Neural crest cell (in vitro differentiated cells): ENCODE data around the gene CDC14A. TPM values are rescaled to one million over a fixed set of nuclear protein-coding genes. Genes with fewer than 3 reads are reported as not detected.

Experiments used
- DNase-seq: peaks from one replicate; pipeline ENCODE4 v3.0.0; 2021; ENCODE audit warnings: low read depth, mixed read lengths, low spot score
- H3K27ac Mint-ChIP-seq: one replicate; pipeline ENCODE4 v1.8.0; 2021; ENCODE audit warnings: mild to moderate bottlenecking, mixed read lengths; ENCODE audit not compliant: unreplicated experiment
- H3K27me3 Mint-ChIP-seq: 2 replicates; pipeline ENCODE4 v1.8.0; 2021; ENCODE audit warnings: low read depth, mild to moderate bottlenecking, mixed read lengths
- H3K36me3 Mint-ChIP-seq: 2 replicates; pipeline ENCODE4 v1.8.0; 2021; ENCODE audit warnings: low read depth, mild to moderate bottlenecking, mixed read lengths
- H3K4me1 Mint-ChIP-seq: 2 replicates; pipeline ENCODE4 v1.8.0; 2021; ENCODE audit warnings: mixed read lengths
- H3K4me3 Mint-ChIP-seq: one replicate; pipeline ENCODE4 v1.8.0; 2021; ENCODE audit warnings: mild to moderate bottlenecking, mixed read lengths
- H3K9me3 Mint-ChIP-seq: 2 replicates; pipeline ENCODE4 v1.8.0; 2021; ENCODE audit warnings: mixed read lengths
- total RNA-seq: library from RNA; stranded (reverse); gene quantifications from 2 replicates; pipeline ENCODE4 v1.2.1, GENCODE V29; 2021
- TF ChIP-seq, protein P1 (sequence below): fragments of 200-600 bp; sonication (generic); conservative IDR thresholded peaks from 2 replicates; pipeline ENCODE4 v1.5.0; 2021; ENCODE audit warnings: antibody characterized with exemption, mild to moderate bottlenecking

Gene CDC14A
- total RNA-seq, 1 donor from 2014 or later, result 15.7 TPM

- no peak overlapping the region for H3K27ac Mint-ChIP-seq
- no peak for DNase-seq
- peaks cover 3% of the 10 kb centered on the region for H3K27me3 Mint-ChIP-seq
- TF ChIP-seq, protein P1, sequence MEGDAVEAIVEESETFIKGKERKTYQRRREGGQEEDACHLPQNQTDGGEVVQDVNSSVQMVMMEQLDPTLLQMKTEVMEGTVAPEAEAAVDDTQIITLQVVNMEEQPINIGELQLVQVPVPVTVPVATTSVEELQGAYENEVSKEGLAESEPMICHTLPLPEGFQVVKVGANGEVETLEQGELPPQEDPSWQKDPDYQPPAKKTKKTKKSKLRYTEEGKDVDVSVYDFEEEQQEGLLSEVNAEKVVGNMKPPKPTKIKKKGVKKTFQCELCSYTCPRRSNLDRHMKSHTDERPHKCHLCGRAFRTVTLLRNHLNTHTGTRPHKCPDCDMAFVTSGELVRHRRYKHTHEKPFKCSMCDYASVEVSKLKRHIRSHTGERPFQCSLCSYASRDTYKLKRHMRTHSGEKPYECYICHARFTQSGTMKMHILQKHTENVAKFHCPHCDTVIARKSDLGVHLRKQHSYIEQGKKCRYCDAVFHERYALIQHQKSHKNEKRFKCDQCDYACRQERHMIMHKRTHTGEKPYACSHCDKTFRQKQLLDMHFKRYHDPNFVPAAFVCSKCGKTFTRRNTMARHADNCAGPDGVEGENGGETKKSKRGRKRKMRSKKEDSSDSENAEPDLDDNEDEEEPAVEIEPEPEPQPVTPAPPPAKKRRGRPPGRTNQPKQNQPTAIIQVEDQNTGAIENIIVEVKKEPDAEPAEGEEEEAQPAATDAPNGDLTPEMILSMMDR, result no peak
- no peaks in the 10 kb centered on the region for H3K36me3 Mint-ChIP-seq
- H3K4me3 Mint-ChIP-seq, result no peak overlapping the region
- no peaks in the 10 kb centered on the region for H3K4me1 Mint-ChIP-seq
- H3K9me3 Mint-ChIP-seq, result peaks cover 3% of the 10 kb centered on the region
Observed at GRCh38 chr1:100528871-100529270, 176.6 kb downstream of the CDC14A start.

DNA sequence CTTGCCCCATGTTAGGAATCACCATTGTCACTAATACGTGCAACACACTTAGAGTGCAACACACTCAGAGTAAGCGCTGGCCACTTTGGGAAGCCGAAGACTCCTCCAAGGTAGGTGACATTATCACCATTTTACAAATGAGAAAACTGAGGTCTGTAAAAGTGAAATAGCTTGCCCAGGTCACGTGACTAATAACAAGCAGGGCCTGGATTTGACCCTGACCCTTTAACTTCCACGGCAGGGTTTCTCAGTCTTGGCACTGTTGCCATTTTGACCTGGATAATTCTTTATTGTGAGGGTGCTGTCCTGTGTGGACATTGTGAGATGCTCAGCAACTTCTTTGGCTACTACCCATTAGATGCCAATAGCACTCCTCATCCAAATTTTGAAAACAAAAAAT lies 177.8 kb downstream of the CDC14A start:
- Mint-ChIP-seq H3K9me3 (peaks cover 3% of the 10 kb centered on the region), H3K27me3 (peaks cover 13% of the 10 kb centered on the region), H3K36me3 (no peaks in the 10 kb centered on the region), H3K4me3 (no peak overlapping the region), H3K27ac (no peak overlapping the region), H3K4me1 (peaks cover 2% of the 10 kb centered on the region)
- TF ChIP-seq, protein P1, result no peak
- no peak for DNase-seq

DNA sequence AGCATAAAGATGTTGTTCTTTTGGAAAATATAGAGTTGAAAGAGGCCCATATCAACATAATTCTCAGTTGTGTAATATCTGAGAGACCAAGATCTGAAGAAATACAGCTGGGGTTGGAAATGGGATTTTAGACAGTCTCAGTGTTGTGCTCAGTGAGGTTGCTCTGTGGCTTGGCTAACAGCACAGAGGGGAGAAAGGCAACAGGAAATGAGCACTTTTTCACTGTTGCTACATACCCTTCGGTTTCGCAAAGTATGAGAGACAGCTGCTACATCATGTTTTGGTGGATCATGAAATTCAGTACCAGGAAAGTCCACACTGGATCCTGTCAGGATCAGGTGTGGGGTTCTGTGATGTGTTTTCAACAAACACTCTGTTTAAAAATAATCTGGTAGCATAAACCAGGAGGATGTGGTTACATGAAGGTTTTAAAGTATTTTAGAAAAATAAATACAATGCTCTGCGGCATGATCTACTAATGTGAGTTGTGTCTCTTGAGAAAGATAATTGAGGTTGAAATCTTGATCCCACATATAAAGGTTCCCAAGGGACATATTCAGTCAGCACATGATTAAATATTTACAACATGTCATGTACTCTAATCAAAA lies 178.7 kb downstream of the CDC14A start:
- TF ChIP-seq, protein P1, result no peak

DNA sequence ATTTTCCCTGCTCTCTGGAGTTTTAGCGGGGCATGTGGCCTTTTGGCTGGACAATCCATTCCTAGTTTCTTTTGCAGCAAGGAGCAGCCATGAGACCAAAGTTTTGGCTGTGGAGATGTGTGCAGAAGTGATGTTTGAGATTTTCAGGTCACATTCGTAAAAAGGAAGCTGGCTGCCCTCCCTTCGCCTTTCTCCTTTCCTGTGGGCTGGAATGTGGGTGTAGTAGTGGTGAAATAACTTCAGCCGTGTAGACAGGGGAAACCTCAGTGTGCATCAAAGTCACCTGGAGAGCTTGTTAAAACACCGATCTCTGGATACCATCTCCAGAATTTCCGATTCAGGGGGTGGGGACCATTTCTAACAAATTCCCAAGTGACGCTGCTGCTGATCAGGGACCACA lies 180.3 kb downstream of the CDC14A start:
- H3K4me3 Mint-ChIP-seq, result no peak overlapping the region
- H3K27me3 Mint-ChIP-seq, result peaks cover 38% of the 10 kb centered on the region
- H3K4me1 Mint-ChIP-seq, result peaks cover 4% of the 10 kb centered on the region
- no peaks in the 10 kb centered on the region for H3K36me3 Mint-ChIP-seq
- DNase-seq, result no peak
- no peak overlapping the region for H3K27ac Mint-ChIP-seq
- TF ChIP-seq, protein P1, result no peak
- H3K9me3 Mint-ChIP-seq, result no peaks in the 10 kb centered on the region

More for the DNA sequence above, 178.7 kb downstream of the CDC14A start:
- H3K27me3 Mint-ChIP-seq, result peaks cover 21% of the 10 kb centered on the region
- H3K36me3 Mint-ChIP-seq, result no peaks in the 10 kb centered on the region
- H3K9me3 Mint-ChIP-seq, result peaks cover 1% of the 10 kb centered on the region
- DNase-seq, result no peak
- H3K4me3 Mint-ChIP-seq, result no peak overlapping the region
- H3K27ac Mint-ChIP-seq, result no peak overlapping the region
- H3K4me1 Mint-ChIP-seq, result peaks cover 4% of the 10 kb centered on the region

- H3K4me3 Mint-ChIP-seq, result no peak overlapping the region
- peaks cover 13% of the 10 kb centered on the region for H3K4me1 Mint-ChIP-seq
- no peaks in the 10 kb centered on the region for H3K9me3 Mint-ChIP-seq
- H3K27me3 Mint-ChIP-seq, result peaks cover 60% of the 10 kb centered on the region
- TF ChIP-seq, protein P1, result no peak
- no peak for DNase-seq
- no peak overlapping the region for H3K27ac Mint-ChIP-seq
- no peaks in the 10 kb centered on the region for H3K36me3 Mint-ChIP-seq
Observed at GRCh38 chr1:100535264-100535663, 183.0 kb downstream of the CDC14A start.
